HG02759 (cell line): ENCODE measurements around the gene VEGFB.

Source experiments
- ATAC-seq: cut with Tn5 transposase; IDR thresholded peaks from one replicate; pipeline ENCODE4 v1.9.1; 2021; ENCODE audit warnings: mild to moderate bottlenecking, moderate library complexity; ENCODE audit not compliant: unreplicated experiment

VEGFB gene

GRCh38 chr11:64245797-64246620, 11.6 kb downstream of the VEGFB start:
- ATAC-seq = no peak

- ATAC-seq = peak; percentile 22
These were observed 12.2 kb downstream of the VEGFB start for GRCh38 chr11:64246621-64246870.

DNA sequence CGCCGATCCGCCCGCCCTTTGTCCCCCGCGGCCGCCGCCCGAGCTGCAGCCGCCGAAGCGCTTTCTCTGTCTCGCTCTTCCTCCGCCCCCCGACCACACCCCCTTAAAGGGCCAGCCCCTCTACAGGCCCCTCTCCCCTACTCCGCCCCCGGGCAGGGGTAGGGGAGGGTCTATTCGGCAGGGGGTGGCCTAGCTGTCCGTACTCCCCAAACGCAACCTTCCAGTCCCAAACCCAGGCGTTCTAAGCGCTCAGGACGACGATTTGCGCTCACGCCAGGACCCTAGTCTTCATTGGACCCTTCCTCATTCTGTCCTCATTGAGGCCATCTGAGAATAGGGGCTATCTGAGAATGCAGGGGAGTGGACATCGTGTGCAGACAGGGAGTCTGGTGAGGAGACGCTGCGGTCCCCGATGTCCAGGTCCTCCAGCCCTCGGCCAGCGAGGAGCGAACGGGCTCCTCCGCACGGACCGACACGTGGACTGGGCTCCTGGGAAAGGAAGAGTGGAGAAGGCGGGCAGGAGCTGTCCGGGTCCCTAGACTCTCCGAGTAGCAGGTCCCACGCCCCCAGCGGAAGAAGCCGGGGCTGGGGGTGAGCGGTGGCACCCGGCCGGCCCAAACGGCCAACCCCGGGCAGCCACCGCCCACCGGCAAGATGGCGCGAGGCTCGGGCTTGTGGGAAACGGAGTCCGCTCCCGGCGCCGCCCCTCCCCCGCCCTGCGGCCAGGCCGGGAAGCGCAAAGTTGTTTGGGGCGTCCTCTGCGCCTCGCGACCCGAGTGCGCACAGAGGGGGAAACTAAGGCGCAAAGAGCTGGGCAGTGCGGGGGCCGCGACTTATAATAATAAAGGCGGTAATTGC, 12.7 kb downstream of the VEGFB start, which contains the start of gene PPP1R14B:
Gene PPP1R14B, minus strand, starts transcription at position 73 of the 858 bp plus-strand sequence. CDS start 270 bp downstream, outside the sequence.
- peak; percentile 40 for ATAC-seq

DNA sequence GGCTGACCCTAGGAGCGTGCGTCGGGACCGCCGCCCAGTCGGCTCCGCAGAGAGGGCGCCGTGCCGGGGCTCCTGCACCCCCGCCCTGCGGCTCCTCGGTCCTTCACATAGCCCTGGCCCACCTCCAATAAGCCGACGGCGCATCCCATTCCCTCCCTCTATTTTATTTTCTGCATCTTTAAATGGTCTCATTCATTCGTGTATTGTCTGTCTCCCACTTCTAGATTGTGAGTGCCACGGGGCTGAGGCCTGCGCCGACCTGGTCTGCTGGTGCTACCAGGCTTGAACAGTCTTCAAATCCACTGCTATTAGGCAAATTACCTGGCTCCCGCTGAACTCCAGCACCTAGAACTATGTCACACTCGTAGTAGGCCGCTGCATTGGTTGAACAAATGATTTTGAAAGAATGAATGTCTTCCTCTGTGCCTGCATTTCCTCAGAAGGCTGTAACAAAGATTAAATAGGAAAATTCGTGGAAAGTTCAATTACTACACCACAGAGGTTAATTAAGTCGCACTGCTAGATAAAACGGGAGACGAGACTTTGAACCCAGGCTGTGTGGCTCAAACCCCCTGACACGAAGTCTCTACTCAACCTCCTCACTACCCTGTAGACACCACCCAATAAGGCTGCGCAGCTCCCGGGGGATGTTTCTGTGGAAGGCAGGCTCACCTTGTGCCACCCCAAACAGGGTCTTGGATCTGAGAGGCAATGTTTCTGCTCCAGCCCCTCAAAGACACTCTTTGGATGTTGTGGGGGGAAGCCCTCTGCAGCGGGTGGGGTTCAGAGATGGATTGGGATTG, 13.5 kb downstream of the VEGFB start:
- ATAC-seq = no peak

DNA sequence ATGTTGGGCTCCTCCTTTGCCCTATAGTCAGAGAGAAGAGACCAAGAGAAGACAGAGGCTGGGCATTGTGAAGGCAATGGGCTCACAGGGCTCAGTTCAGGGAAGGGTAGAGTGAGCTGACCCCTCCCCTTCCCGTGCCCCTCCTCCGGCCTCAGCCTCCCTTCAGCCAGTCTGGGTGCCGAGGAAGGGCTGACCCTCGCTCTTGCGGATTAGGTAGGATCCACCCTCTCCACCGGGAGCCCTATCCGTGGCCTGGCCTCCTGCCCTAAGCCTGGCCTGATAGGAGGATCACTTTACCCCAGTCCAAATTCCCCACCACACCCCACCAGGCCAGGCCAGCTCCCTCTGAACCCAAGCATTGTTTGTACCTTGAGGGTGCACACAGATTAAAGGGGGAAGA, 14.2 kb downstream of the VEGFB start:
- no peak for ATAC-seq

- no peak for ATAC-seq
These were observed 14.7 kb downstream of the VEGFB start for GRCh38 chr11:64249038-64249437.

GRCh38 chr11:64249563-64250414, 15.4 kb downstream of the VEGFB start:
- ATAC-seq = no peak

DNA sequence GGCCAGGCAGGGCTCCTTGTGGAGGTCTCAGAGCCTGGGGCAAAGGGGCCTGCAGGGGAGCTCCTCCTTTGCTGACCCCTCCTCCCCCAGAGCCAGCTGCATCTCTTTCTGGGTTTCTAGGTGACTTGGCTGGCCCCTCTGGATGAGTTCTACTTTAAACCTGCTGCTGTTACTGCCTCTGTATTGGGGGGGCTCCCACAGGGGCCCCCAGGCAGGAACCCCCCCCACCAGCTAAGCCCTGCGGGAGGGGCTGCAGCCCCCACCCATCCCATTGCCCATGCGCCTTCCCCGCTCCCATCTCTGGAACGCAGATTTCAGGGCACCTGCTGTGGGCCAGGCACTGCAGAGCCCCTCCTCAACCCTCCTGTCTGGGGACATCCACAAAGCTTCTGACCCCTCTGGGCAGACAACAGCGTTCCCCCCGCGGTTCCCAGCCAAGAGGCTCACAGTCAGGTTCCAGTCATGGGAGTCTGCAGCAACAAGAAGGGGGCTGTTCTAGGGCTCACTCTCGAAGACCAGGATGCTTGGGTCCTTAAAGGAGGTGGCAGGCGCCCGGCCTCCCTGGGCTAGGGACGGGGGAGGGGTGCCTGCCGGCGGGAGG, 16.1 kb downstream of the VEGFB start:
- no peak for ATAC-seq

- peak; percentile 44 for ATAC-seq
These were observed 16.8 kb downstream of the VEGFB start, which contains the start of gene PLCB3 for GRCh38 chr11:64251016-64251752. PLCB3 (plus strand) TSS chr11:64251530; CDS start chr11:64251650, 120 bp downstream.

GRCh38 chr11:64251753-64252002, 17.3 kb downstream of the VEGFB start:
- ATAC-seq = no peak

GRCh38 chr11:64252003-64252872, 17.9 kb downstream of the VEGFB start:
- no peak for ATAC-seq

GRCh38 chr11:64253043-64253442, 18.7 kb downstream of the VEGFB start:
- no peak for ATAC-seq

DNA sequence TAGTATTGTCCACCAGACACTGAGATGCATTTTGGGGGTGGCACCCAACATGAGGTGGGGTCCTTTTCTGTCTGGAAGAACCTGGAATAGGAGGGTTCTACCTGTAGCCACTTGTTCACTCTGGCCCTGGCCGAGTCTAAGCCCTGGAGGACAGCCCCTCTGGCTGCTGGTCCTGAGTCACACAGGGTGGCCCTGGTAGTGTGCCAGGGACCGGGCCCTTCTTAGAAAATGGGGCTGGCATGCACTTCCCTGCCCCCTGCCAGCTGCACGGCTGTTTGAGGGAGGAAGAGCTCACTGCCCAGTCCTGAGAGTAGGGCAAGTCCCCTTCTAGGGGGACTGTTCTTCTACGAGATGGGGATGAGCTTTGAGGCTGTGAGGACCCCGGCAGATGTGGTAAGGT, 19.1 kb downstream of the VEGFB start:
- ATAC-seq = no peak

- no peak for ATAC-seq
These were observed 19.9 kb downstream of the VEGFB start for GRCh38 chr11:64254326-64254725.

DNA sequence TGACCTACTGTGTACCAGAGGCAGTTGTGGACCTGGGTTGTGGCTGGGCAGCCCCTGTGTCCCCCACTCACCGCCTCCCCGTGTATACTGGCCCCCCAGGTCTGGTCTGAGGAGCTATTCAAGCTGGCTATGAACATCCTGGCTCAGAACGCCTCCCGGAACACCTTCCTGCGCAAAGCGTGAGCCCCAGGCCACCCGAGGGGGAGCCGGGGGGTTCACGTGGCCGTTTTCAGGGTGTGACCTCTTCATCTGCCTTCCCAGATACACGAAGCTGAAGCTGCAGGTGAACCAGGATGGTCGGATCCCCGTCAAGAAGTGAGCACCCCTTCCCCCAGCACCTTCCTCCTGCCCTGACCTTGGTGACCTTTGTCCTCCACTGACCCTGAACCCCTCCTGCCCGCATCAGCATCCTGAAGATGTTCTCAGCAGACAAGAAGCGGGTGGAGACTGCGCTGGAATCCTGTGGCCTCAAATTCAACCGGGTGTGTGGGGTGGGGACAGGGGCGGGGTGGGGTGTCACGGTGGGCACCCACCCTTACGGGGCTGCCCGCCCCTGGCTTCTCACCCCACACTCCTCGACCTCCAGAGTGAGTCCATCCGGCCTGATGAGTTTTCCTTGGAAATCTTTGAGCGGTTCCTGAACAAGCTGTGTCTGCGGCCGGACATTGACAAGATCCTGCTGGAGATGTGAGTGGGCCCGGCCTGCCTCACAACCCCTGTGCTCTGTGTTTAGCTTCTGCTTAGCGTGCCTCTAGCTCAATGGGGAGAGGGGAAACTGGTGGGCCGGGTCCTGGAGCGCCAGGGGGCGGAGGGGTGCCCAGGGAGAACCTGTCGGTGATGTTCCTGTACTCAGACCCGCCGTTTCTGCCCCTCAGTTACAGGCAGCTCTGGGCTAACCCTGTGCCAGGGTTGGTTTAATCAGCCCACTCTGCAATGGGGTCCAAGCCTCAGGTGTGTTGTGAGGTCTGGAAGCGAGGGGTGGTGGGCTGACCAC, 21.0 kb downstream of the VEGFB start:
- ATAC-seq = no peak

- ATAC-seq = no peak
These were observed 21.9 kb downstream of the VEGFB start for GRCh38 chr11:64256300-64256699.

- ATAC-seq = no peak
These were observed 24.0 kb downstream of the VEGFB start for GRCh38 chr11:64258356-64258755.
